KMS-11 (cell line): ENCODE measurements around the gene METAP1D.

Experiments
- H2AFZ ChIP-seq: fragments of 200-600 bp; sonication (generic); 2 replicates; pipeline ENCODE4 v1.6.1; 2016; ENCODE audit warnings: antibody characterized with exemption, mixed run types, low read depth
- H3K27ac ChIP-seq: fragments of 200-600 bp; sonication (generic); 2 replicates; pipeline ENCODE4 v1.6.1; 2016; ENCODE audit warnings: mild to moderate bottlenecking, mixed run types
- H3K27me3 ChIP-seq: fragments of 200-600 bp; sonication (generic); 2 replicates; pipeline ENCODE4 v1.6.1; 2017; ENCODE audit warnings: mild to moderate bottlenecking, low read depth, mixed run types, moderate library complexity; ENCODE audit not compliant: insufficient read depth
- H3K36me3 ChIP-seq: fragments of 200-600 bp; sonication (generic); 2 replicates; pipeline ENCODE4 v1.6.1; 2017; ENCODE audit warnings: mild to moderate bottlenecking, mixed run types; ENCODE audit not compliant: insufficient read depth
- H3K4me1 ChIP-seq: fragments of 200-600 bp; sonication (generic); 2 replicates; pipeline ENCODE4 v1.6.1; 2016; ENCODE audit warnings: mild to moderate bottlenecking, low read depth, mixed run types; ENCODE audit not compliant: poor library complexity, severe bottlenecking
- H3K4me2 ChIP-seq: fragments of 200-600 bp; sonication (generic); 2 replicates; pipeline ENCODE4 v1.7.0; 2016; ENCODE audit warnings: mild to moderate bottlenecking, mixed run types
- H3K4me3 ChIP-seq: fragments of 200-600 bp; sonication (generic); IDR thresholded peaks from 2 replicates; pipeline ENCODE4 v1.6.1; 2017; ENCODE audit warnings: low read depth, low read length, mixed read lengths; ENCODE audit not compliant: insufficient read depth
- H3K79me2 ChIP-seq: fragments of 200-600 bp; sonication (generic); 2 replicates; pipeline ENCODE4 v1.6.1; 2016; ENCODE audit warnings: low read depth, mixed run types; ENCODE audit not compliant: insufficient read depth
- H3K9ac ChIP-seq: fragments of 200-600 bp; sonication (generic); 2 replicates; pipeline ENCODE4 v1.6.1; 2016; ENCODE audit warnings: mild to moderate bottlenecking, mixed run types
- H4K20me1 ChIP-seq: fragments of 200-600 bp; sonication (generic); 2 replicates; pipeline ENCODE4 v1.6.1; 2016; ENCODE audit warnings: mild to moderate bottlenecking, mixed run types; ENCODE audit not compliant: insufficient read depth
- TF ChIP-seq, protein P1 (sequence below): fragments of 200-600 bp; sonication (generic); conservative IDR thresholded peaks from 2 replicates; pipeline ENCODE4 v1.6.1; 2017; ENCODE audit warnings: low read depth, mild to moderate bottlenecking, antibody characterized with exemption, low read length, moderate library complexity, mixed read lengths

The METAP1D gene

GRCh38 chr2:171966235-171966634 lies 33.5 kb upstream of the METAP1D start:
- Histone ChIP-seq H4K20me1 (no peaks in the 10 kb centered on the region), H3K4me3 (no peak overlapping the region), H3K27ac (no peak overlapping the region), H3K27me3 (no peaks in the 10 kb centered on the region), H2AFZ (no peak overlapping the region), H3K36me3 (peaks cover 5% of the 10 kb centered on the region; the same call in 1 of the 2 replicates), H3K9ac (no peak overlapping the region), H3K4me2 (no peak overlapping the region), H3K4me1 (no peaks in the 10 kb centered on the region), H3K79me2 (no peaks in the 10 kb centered on the region)
- TF ChIP-seq, protein P1, sequence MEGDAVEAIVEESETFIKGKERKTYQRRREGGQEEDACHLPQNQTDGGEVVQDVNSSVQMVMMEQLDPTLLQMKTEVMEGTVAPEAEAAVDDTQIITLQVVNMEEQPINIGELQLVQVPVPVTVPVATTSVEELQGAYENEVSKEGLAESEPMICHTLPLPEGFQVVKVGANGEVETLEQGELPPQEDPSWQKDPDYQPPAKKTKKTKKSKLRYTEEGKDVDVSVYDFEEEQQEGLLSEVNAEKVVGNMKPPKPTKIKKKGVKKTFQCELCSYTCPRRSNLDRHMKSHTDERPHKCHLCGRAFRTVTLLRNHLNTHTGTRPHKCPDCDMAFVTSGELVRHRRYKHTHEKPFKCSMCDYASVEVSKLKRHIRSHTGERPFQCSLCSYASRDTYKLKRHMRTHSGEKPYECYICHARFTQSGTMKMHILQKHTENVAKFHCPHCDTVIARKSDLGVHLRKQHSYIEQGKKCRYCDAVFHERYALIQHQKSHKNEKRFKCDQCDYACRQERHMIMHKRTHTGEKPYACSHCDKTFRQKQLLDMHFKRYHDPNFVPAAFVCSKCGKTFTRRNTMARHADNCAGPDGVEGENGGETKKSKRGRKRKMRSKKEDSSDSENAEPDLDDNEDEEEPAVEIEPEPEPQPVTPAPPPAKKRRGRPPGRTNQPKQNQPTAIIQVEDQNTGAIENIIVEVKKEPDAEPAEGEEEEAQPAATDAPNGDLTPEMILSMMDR = no peak

DNA sequence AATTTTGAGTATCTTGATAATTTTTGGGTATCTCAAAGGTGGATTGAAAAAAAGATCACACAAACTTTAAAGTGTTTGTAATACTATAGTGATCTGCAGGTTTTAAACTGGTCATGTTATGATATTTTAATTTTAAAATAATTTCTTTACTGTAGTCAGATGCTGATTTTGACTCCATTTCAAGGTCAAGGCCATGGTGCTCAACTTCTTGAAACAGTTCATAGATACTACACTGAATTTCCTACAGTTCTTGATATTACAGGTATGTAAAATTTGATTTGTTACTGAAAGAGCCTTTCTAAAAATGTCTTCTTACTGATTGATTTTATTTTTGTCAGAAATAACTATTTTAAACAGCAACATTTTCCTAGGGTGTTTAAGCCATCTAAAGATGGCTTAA lies 33.1 kb upstream of the METAP1D start:
- H3K9ac ChIP-seq = no peak overlapping the region
- H3K27ac ChIP-seq = no peak overlapping the region
- no peaks in the 10 kb centered on the region for H4K20me1 ChIP-seq
- no peak overlapping the region for H3K4me2 ChIP-seq
- H3K27me3 ChIP-seq = no peaks in the 10 kb centered on the region
- no peak overlapping the region for H3K4me3 ChIP-seq
- H3K36me3 ChIP-seq = peaks cover 5% of the 10 kb centered on the region; the same call in 1 of the 2 replicates
- H3K79me2 ChIP-seq = no peaks in the 10 kb centered on the region
- H2AFZ ChIP-seq = no peak overlapping the region
- no peaks in the 10 kb centered on the region for H3K4me1 ChIP-seq
- TF ChIP-seq, protein P1 = no peak

DNA sequence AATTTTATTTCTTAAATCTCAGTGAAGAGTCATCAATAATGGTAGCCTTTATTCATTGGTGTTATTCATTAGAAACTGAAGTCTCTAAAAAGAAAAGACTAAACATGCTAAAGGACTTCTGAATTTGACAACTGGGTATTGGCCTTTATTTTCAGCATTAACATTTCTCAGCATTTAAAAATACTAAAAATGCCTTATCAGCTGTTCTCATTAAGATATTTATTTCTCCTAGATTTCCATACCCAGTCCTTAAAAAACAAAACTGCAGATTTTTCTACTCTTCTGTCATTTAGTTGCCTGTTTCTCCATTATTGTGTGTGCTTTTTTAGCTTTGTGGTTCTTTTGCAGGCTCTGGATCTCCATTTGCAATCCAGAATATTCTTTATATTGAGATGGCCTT lies 31.2 kb upstream of the METAP1D start:
- Histone ChIP-seq H3K36me3 (peaks cover 5% of the 10 kb centered on the region; the same call in 1 of the 2 replicates), H3K4me1 (no peaks in the 10 kb centered on the region), H3K4me3 (no peak overlapping the region), H2AFZ (no peak overlapping the region), H3K4me2 (no peak overlapping the region), H3K27me3 (no peaks in the 10 kb centered on the region), H4K20me1 (no peaks in the 10 kb centered on the region), H3K27ac (no peak overlapping the region), H3K79me2 (no peaks in the 10 kb centered on the region), H3K9ac (no peak overlapping the region)
- TF ChIP-seq, protein P1 = no peak

- TF ChIP-seq, protein P1 = no peak
Observed at GRCh38 chr2:171972329-171972982, 27.3 kb upstream of the METAP1D start.

More at GRCh38 chr2:171972329-171972982, 27.3 kb upstream of the METAP1D start:
- Histone ChIP-seq H3K4me3 (no peak overlapping the region), H3K27me3 (no peaks in the 10 kb centered on the region), H3K36me3 (no peaks in the 10 kb centered on the region; the same call in 1 of the 2 replicates), H3K4me2 (no peak overlapping the region), H3K4me1 (no peaks in the 10 kb centered on the region), H2AFZ (no peak overlapping the region), H3K79me2 (no peaks in the 10 kb centered on the region), H3K27ac (no peak overlapping the region), H3K9ac (no peak overlapping the region), H4K20me1 (no peaks in the 10 kb centered on the region)
